HCT116 (cell line): ENCODE results near the gene ANO8. TPM values are rescaled to one million over a fixed set of nuclear protein-coding genes. Genes with fewer than 3 reads are reported as not detected.

Experiments
- ATAC-seq: fragments of 200-7000 bp; cut with Tn5 transposase; 2 replicates; pipeline ENCODE4 v1.9.1; 2020; ENCODE audit warnings: mild to moderate bottlenecking, moderate library complexity
- BruUV-seq: library from RNA; stranded (reverse); fragments of 400-500 nt; replicated peaks from 2 replicates; lab custom pipeline; 2021; lab: Mats Ljungman, UMichigan
- CTCF ChIA-PET: fragments of 300-600 bp; sonication (Branson Sonifier 250); formaldehyde crosslinking; loops from one replicate; lab custom pipeline; 2021; ENCODE audit warnings: antibody characterized with exemption; lab: Charles Lee
- POLR2A ChIA-PET: fragments of 300-600, 350-600 bp; sonication (Branson Sonifier 250); formaldehyde crosslinking; loops from one replicate; lab custom pipeline; 2021; ENCODE audit warnings: antibody characterized with exemption; lab: Charles Lee
- RAD21 ChIA-PET, 2 experiments: fragments of 300-600 bp; sonication (Branson Sonifier 250); formaldehyde crosslinking; loops; one replicate each; lab custom pipeline; 2023; ENCODE audit warnings: low total read pairs in 2 of 2; ENCODE audit not compliant: uncharacterized antibody in 2 of 2, unreplicated experiment in 2 of 2, low non-redundant PET in 1 of 2; lab: Charles Lee
- DNase-seq: peaks from one replicate; pipeline ENCODE4 v3.0.0-alpha.2; 2010; ENCODE audit warnings: low read depth, low spot score
- H2AFZ ChIP-seq: fragments of 200-600 bp; shearing (Covaris generic), sonication (generic); 2 replicates; pipeline ENCODE4 v1.6.1; 2017; ENCODE audit warnings: low read depth, mixed run types, mixed read lengths, antibody characterized with exemption, low read length; ENCODE audit not compliant: poor library complexity, severe bottlenecking
- H3K27ac ChIP-seq: 2 replicates; pipeline ENCODE4 v1.5.1; 2012; ENCODE audit warnings: low read depth, low read length
- H3K27me3 ChIP-seq: fragments of 200-600 bp; sonication (generic); 2 replicates; pipeline ENCODE4 v1.6.1; 2016; ENCODE audit warnings: mixed run types, low read length, mixed read lengths; ENCODE audit not compliant: insufficient read depth
- H3K36me3 ChIP-seq, 2 experiments: fragments of 200-500 bp in 1 of 2; fragments of 200-600 bp in 1 of 2; sonication (Bioruptor generic) in 1 of 2; sonication (generic) in 1 of 2; 2 replicates each; pipeline versions ENCODE4 v1.5.1 to v1.6.1; 2014 to 2016; ENCODE audit warnings: low read length in 2 of 2, inconsistent platforms in 1 of 2, mixed read lengths in 1 of 2, mixed run types in 1 of 2; ENCODE audit not compliant: insufficient read depth in 2 of 2, control insufficient read depth in 1 of 2
- H3K4me1 ChIP-seq, 2 experiments: fragments of 200-600 bp in 1 of 2; sonication (generic) in 1 of 2; 2 replicates each; pipeline versions ENCODE4 v1.5.1 to v1.6.1; 2012 to 2017; ENCODE audit warnings: low read length in 2 of 2, inconsistent platforms in 1 of 2, mild to moderate bottlenecking in 1 of 2, mixed read lengths in 1 of 2, mixed run types in 1 of 2, moderate library complexity in 1 of 2; ENCODE audit not compliant: insufficient read depth in 2 of 2, control insufficient read depth in 1 of 2
- H3K4me2 ChIP-seq: fragments of 200-600 bp; sonication (generic); 2 replicates; pipeline ENCODE4 v1.6.1; 2017; ENCODE audit warnings: mixed run types, low read length, mixed read lengths
- H3K4me3 ChIP-seq, 2 experiments: fragments of 200-600 bp in 1 of 2; sonication (generic) in 1 of 2; replicated peaks in 1 of 2; 2 replicates each; pipeline ENCODE4 v1.5.1; 2011 to 2016; ENCODE audit warnings: low read length in 2 of 2, control low read depth in 1 of 2, low read depth in 1 of 2, mild to moderate bottlenecking in 1 of 2, mixed read lengths in 1 of 2, mixed run types in 1 of 2
- H3K79me2 ChIP-seq: fragments of 200-600 bp; sonication (generic); 2 replicates; pipeline ENCODE4 v1.6.1; 2017; ENCODE audit warnings: mild to moderate bottlenecking, mixed run types, low read length, moderate library complexity, mixed read lengths; ENCODE audit not compliant: insufficient read depth
- H3K9ac ChIP-seq: fragments of 200-600 bp; sonication (generic); 2 replicates; pipeline ENCODE4 v1.6.1; 2016; ENCODE audit warnings: low read length, mixed read lengths
- H3K9me2 ChIP-seq: fragments of 200-600 bp; sonication (generic), shearing (Covaris generic); 2 replicates; pipeline ENCODE4 v1.6.1; 2017; ENCODE audit warnings: mixed run types, mild to moderate bottlenecking, moderate library complexity; ENCODE audit not compliant: insufficient read depth
- H3K9me3 ChIP-seq, 2 experiments: fragments of 200-500 bp in 1 of 2; fragments of 200-600 bp in 1 of 2; sonication (Bioruptor generic) in 1 of 2; sonication (generic) in 1 of 2; 2 replicates each; pipeline ENCODE4 v1.6.1; 2014 to 2017; ENCODE audit warnings: low read length in 2 of 2, mixed read lengths in 2 of 2, inconsistent platforms in 1 of 2, low read depth in 1 of 2, mild to moderate bottlenecking in 1 of 2, mixed run types in 1 of 2, moderate library complexity in 1 of 2; ENCODE audit not compliant: control insufficient read depth in 1 of 2, insufficient read depth in 1 of 2
- H4K20me1 ChIP-seq: fragments of 200-600 bp; sonication (generic), shearing (Covaris generic); 2 replicates; pipeline ENCODE4 v1.6.1; 2017; ENCODE audit warnings: mixed run types, mild to moderate bottlenecking, moderate library complexity; ENCODE audit not compliant: insufficient read depth
- CEBPB ChIP-seq: IDR thresholded peaks from 2 replicates; pipeline ENCODE4 v1.6.1; 2012; ENCODE audit warnings: low read depth
- EGR1 ChIP-seq: IDR thresholded peaks from 2 replicates; pipeline ENCODE4 v1.6.1; 2012; ENCODE audit warnings: low read depth
- ELF1 ChIP-seq: IDR thresholded peaks from 2 replicates; pipeline ENCODE4 v1.6.1; 2012; ENCODE audit warnings: low read depth, borderline replicate concordance
- JUND ChIP-seq: IDR thresholded peaks from 2 replicates; pipeline ENCODE4 v1.6.1; 2012
- POLR2AphosphoS5 ChIP-seq: IDR thresholded peaks from 2 replicates; pipeline ENCODE4 v1.6.1; 2011; ENCODE audit warnings: mild to moderate bottlenecking, low read depth, low read length, moderate library complexity
- SRF ChIP-seq: IDR thresholded peaks from 2 replicates; pipeline ENCODE4 v1.6.1; 2012; ENCODE audit warnings: low read depth
- YY1 ChIP-seq: IDR thresholded peaks from 2 replicates; pipeline ENCODE4 v1.6.1; 2011; ENCODE audit warnings: low read length, low read depth, moderate library complexity, mild to moderate bottlenecking; ENCODE audit not compliant: insufficient replicate concordance; ENCODE audit errors: extremely low read depth
- intact Hi-C: fragments of 100-400 bp; cut with micrococcal nuclease; formaldehyde crosslinking; loops from 2 replicates; pipeline ENCODE4 v1.10.0; 2022
- total RNA-seq: library from RNA; stranded (reverse); gene quantifications from one replicate; pipeline ENCODE4 v1.2.1, GENCODE V29; 2021; ENCODE audit not compliant: unreplicated experiment
- TF ChIP-seq, protein P1 (sequence below), 3 experiments: fragments of 200-600 bp in 1 of 3; sonication (generic) in 1 of 3; IDR thresholded peaks in 2 of 3; conservative IDR thresholded peaks in 1 of 3; 2 replicates each; pipeline ENCODE4 v1.5.1; 2012 to 2017; ENCODE audit warnings: low read depth in 2 of 3, low read length in 2 of 3, antibody characterized with exemption in 1 of 3, borderline replicate concordance in 1 of 3, control low read depth in 1 of 3, mild to moderate bottlenecking in 1 of 3, mixed read lengths in 1 of 3, mixed run types in 1 of 3, moderate library complexity in 1 of 3; ENCODE audit not compliant: insufficient read depth in 1 of 3

Gene ANO8
- total RNA-seq, 1 experiment from 2014 or later, result 22.9 TPM

GRCh38 chr19:17285415-17286135 lies 49.1 kb downstream of the ANO8 start:
- no peak overlapping the region for H3K27ac ChIP-seq
- BruUV-seq, result no TSS peak
- H3K4me3 ChIP-seq, result no peak overlapping the region
- DNase-seq (no peak), ATAC-seq (no peak)
- H3K9me3 ChIP-seq, result no peaks in the 10 kb centered on the region
- RAD21 ChIA-PET, result no interaction called here
- no peak overlapping the region for H3K4me2 ChIP-seq
- peaks cover 0 to 6% of the 10 kb centered on the region in 2 experiments; a peak in 1 of 4 replicates for H3K36me3 ChIP-seq
- H3K79me2 ChIP-seq, result peaks cover 12% of the 10 kb centered on the region; the same call in 1 of the 2 replicates
- no peaks in the 10 kb centered on the region for H4K20me1 ChIP-seq
- H2AFZ ChIP-seq, result no peak overlapping the region
- H3K9me2 ChIP-seq, result no peaks in the 10 kb centered on the region
- POLR2A ChIA-PET, result no interaction called here
- H3K9ac ChIP-seq, result no peak overlapping the region
- no peaks in the 10 kb centered on the region for H3K27me3 ChIP-seq
- no peak for TF ChIP-seq ELF1
- no peak for TF ChIP-seq EGR1
- TF ChIP-seq JUND, result no peak
- no peak for TF ChIP-seq SRF
- no peak for TF ChIP-seq POLR2AphosphoS5
- TF ChIP-seq, protein P1, sequence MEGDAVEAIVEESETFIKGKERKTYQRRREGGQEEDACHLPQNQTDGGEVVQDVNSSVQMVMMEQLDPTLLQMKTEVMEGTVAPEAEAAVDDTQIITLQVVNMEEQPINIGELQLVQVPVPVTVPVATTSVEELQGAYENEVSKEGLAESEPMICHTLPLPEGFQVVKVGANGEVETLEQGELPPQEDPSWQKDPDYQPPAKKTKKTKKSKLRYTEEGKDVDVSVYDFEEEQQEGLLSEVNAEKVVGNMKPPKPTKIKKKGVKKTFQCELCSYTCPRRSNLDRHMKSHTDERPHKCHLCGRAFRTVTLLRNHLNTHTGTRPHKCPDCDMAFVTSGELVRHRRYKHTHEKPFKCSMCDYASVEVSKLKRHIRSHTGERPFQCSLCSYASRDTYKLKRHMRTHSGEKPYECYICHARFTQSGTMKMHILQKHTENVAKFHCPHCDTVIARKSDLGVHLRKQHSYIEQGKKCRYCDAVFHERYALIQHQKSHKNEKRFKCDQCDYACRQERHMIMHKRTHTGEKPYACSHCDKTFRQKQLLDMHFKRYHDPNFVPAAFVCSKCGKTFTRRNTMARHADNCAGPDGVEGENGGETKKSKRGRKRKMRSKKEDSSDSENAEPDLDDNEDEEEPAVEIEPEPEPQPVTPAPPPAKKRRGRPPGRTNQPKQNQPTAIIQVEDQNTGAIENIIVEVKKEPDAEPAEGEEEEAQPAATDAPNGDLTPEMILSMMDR (IDR thresholded peaks at IDR 0.05 in 2 of 3, conservative IDR thresholded peaks at IDR 0.05 in 1 of 3; ENCODE audit: borderline replicate concordance in 1 of 3, insufficient read depth in 1 of 3, low read depth in 2 of 3, low read length in 2 of 3), result no peak
- TF ChIP-seq YY1, result no peak
- no peak for TF ChIP-seq CEBPB
- intact Hi-C loops, result no loop called here
- CTCF ChIA-PET, result no interaction called here
- H3K4me1 ChIP-seq, result peaks cover 0 to 37% of the 10 kb centered on the region in 2 experiments; a peak in 2 of 4 replicates
